GM18861 (cell line): ENCODE data around the gene ZNF774.
"Not testable (repeated sequence)": the region's sequence is repeated elsewhere in the genome, so short reads cannot be mapped to it uniquely, and the experiment has no call there.

ENCODE experiments used
- ATAC-seq: cut with Tn5 transposase; IDR thresholded peaks from one replicate; pipeline ENCODE4 v1.9.1; 2021; ENCODE audit not compliant: unreplicated experiment

The ZNF774 gene

GRCh38 chr15:90388462-90389380 is 36.6 kb downstream of the ZNF774 start:
- ATAC-seq, result peak; percentile 43

DNA sequence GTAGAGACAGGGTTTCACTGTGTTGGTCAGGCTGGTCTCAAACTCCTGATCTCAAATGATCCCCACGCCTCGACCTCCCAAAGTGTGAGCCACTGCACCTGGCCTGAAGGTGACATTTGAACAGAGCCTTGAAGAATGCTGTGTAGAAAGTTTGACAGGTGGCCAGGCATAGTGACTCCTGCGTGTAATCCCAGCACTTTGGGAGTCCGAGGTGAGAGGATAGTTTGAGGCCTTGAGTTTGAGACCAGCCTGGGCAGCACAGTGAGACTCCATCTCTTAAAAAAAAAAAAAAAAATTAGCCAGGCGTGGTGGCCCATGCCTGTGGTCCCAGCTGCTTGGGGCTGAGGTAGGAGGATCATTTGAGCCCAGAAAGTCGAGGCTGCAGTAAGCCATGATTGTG is 37.4 kb downstream of the ZNF774 start:
- ATAC-seq, result no peak

GRCh38 chr15:90393040-90393439 is 41.0 kb downstream of the ZNF774 start:
- ATAC-seq, result no peak

GRCh38 chr15:90394074-90394473 is 42.0 kb downstream of the ZNF774 start:
- ATAC-seq, result no peak

DNA sequence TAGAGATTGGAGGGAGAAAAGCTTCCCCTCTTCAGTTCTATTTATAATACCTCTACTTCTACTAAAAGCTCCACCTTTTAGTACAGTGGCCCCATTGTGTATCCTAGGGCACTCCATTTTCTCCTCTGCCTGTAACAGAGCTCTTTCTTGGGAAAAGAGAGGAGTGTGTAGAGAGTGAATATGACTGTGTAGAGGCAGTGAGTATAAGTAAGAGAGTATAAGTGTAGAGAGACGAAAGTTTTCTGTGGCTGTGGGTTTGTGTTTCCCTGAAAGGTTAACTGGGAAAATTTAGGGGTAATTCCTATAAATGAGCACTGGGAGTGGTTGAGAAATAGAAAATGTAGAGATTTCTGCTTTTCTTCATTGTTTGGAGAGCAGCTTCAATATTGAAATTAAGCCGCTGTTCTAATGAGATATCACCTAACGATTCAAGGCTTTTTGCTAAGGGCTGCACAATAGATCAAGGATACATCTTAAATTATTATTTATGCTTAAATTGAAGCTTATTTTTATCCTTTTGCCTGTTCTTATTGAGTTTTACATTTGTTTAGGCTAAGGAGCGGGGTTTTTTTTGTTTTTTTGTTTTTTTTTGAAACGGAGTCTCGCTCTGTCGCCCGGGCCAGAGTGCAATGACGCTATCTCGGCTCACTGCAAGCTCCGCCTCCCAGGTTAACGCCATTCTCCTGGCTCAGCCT is 42.8 kb downstream of the ZNF774 start:
- no peak for ATAC-seq

- ATAC-seq, result no peak
Measured at GRCh38 chr15:90396321-90396720, 44.2 kb downstream of the ZNF774 start.

- ATAC-seq, result no peak
Measured at GRCh38 chr15:90400005-90400758, 48.1 kb downstream of the ZNF774 start.

GRCh38 chr15:90400759-90401314 is 48.8 kb downstream of the ZNF774 start:
- peak; percentile 98 for ATAC-seq

GRCh38 chr15:90401495-90401894 is 49.4 kb downstream of the ZNF774 start:
- no peak for ATAC-seq

GRCh38 chr15:90402223-90402622 is 50.1 kb downstream of the ZNF774 start:
- ATAC-seq, result no peak

GRCh38 chr15:90402767-90403166 is 50.7 kb downstream of the ZNF774 start:
- ATAC-seq, result no peak

DNA sequence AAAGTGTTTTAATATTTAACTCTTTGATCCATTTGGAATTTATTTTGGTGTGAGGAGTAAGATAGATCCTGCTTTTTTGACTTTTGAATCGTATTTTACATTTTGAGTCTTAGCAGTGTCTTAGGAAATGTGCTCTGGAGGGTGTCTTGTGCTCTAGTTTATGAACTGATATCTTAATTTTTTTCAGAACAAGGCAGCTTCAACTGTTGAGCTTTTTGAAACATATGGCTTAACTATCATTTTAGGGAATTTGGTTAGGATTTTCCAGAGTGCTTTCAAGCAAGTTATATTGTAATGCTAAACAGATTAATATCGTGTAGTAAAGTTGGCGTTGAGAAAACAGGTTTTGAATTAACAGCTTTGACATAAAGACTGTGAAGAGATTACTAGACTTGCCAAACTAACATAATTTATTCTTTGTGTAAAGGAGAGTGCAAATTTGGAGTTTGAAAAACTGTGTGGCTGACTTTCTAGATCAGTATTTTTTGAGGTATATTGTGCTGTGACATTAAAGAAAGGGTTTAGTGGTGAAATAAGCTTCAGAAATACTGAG is 53.0 kb downstream of the ZNF774 start:
- ATAC-seq, result no peak

DNA sequence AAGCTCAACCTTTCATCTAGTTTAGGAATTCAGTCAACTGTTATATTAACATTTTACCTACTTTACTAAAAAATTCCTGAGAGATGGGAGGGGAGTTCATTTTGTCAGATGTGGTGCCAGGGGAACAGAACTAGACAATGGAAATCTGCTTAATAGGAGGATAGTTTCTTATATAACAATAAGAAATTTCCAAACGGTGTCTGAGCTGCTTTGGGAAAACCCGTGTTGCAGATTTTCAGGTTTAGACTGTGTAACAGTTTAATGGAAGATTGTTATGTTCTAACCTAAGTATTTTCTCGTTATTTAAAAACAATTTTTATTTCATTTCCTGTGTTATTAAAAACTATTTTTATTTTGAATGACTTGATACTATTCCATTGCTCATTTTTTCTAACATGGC is 55.3 kb downstream of the ZNF774 start:
- no peak for ATAC-seq

DNA sequence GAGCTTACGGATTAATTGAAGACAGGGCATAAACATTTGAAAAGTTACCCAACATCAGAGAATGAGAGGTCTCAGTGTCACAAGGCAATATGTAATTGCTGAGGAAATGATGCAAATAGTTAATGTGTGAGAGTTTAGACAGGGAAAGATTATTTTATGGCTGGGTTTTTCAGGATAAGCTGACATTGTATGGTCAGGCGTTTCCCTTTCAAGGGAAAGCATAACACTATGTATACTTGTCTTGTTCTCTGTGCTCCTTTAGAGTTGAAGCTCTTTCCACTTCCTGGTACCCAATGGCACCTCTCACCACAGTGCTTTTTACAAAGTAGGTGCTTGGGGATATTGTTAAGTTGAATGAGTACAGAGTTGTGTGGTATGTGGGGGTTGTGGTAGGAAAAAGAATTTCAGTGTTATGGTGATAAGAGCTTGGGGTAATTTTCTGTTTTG is 55.8 kb downstream of the ZNF774 start:
- no peak for ATAC-seq

- ATAC-seq, result no peak
Measured at GRCh38 chr15:90408657-90409056, 56.6 kb downstream of the ZNF774 start.

- not testable (repeated sequence) for ATAC-seq
Measured at GRCh38 chr15:90409587-90409986, 57.5 kb downstream of the ZNF774 start.

GRCh38 chr15:90410316-90410715 is 58.2 kb downstream of the ZNF774 start:
- ATAC-seq, result not testable (repeated sequence)

DNA sequence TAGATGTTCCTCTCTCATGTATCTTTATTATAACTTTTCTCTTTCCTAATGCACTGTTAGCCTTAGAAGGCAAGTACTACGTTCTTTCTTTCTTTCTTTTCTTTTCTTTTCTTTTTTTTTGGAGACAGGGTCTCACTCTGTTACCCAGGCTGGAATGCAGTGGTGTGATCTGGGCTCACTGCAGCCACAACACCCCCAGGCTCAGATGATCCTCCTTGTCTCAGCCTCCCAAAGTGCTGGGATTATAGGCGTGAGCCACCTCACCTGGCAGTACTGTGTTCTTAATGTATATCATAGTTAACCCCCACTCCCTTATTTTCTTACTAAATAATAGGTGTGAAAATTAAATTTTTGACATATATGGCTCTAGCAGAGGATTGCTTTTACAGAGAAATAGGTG is 59.1 kb downstream of the ZNF774 start:
- no peak for ATAC-seq
